A549 (cell line): ENCODE data around the gene ASB2. TPM values are rescaled to one million over a fixed set of nuclear protein-coding genes. Genes with fewer than 3 reads are reported as not detected.

Experiments
- ATAC-seq, 2 experiments: fragments of 200-7000 bp in 1 of 2; fragments of >200 bp in 1 of 2; cut with Nextera tagmentation in 1 of 2; cut with Tn5 transposase in 1 of 2; 3 replicates each; pipeline versions ENCODE4 v1.8.0 to v1.9.1; 2018 to 2020; ENCODE audit warnings: mild to moderate bottlenecking in 1 of 2, moderate library complexity in 1 of 2
- CTCF ChIA-PET: fragments of 300-600 bp; sonication (Branson Sonifier 250); formaldehyde crosslinking; extraction: SDS; loops from one replicate; lab custom pipeline; 2021; ENCODE audit warnings: antibody characterized with exemption, inconsistent platforms; lab: Yijun Ruan, JAX
- POLR2A ChIA-PET: fragments of 350-600 bp; formaldehyde crosslinking; extraction: SDS; loops from one replicate; lab custom pipeline; 2021; ENCODE audit warnings: antibody characterized with exemption, inconsistent platforms; lab: Yijun Ruan, JAX
- DNase-seq, 2 experiments: peaks; one replicate each; pipeline versions ENCODE4 v3.0.0 to v3.0.0-alpha.2; 2011 to 2016; ENCODE audit warnings: low read depth in 1 of 2, low spot score in 1 of 2
- FAIRE-seq: peaks from 2 replicates; lab custom pipeline; 2011; peaks lifted over from hg19 to GRCh38; lab: Jason Lieb, UNC
- H3K27ac ChIP-seq, 2 experiments: fragments of >200 bp; sonication (Bioruptor Twin); formaldehyde crosslinking; 3 replicates each; pipeline ENCODE4 v1.5.1; 2016 to 2017
- H3K4me1 ChIP-seq: fragments of >200 bp; sonication (Bioruptor Twin); formaldehyde crosslinking; 3 replicates; pipeline ENCODE4 v1.6.1; 2016
- H3K4me2 ChIP-seq: fragments of >200 bp; sonication (Bioruptor Twin); formaldehyde crosslinking; 3 replicates; pipeline ENCODE4 v1.6.1; 2016
- H3K4me3 ChIP-seq: fragments of >200 bp; sonication (Bioruptor Twin); formaldehyde crosslinking; 3 replicates; pipeline ENCODE4 v1.5.1; 2016
- H3K9me3 ChIP-seq: fragments of >200 bp; sonication (Bioruptor Twin); formaldehyde crosslinking; 3 replicates; pipeline ENCODE4 v1.6.1; 2016
- CBX2 ChIP-seq: fragments of 200-600 bp; sonication (generic); IDR thresholded peaks from 2 replicates; pipeline ENCODE4 v1.6.1; 2016; ENCODE audit warnings: low read depth, mild to moderate bottlenecking, borderline replicate concordance
- CHD2 ChIP-seq: fragments of 150-350 bp; IDR thresholded peaks from 2 replicates; pipeline ENCODE4 v1.6.1; 2014; ENCODE audit warnings: low read length; ENCODE audit not compliant: partially characterized antibody
- CHD4 ChIP-seq: fragments of 200-600 bp; sonication (generic); IDR thresholded peaks from 2 replicates; pipeline ENCODE4 v1.6.1; 2016; ENCODE audit warnings: antibody characterized with exemption, mild to moderate bottlenecking, borderline replicate concordance
- FOSL2 ChIP-seq, 2 experiments: fragments of 450-650 bp in 1 of 2; fragments of >200 bp in 1 of 2; sonication (Bioruptor Twin) in 1 of 2; formaldehyde crosslinking; IDR thresholded peaks; 2 replicates each; pipeline versions ENCODE4 v1.5.0 to v1.6.1; 2016 to 2020; ENCODE audit warnings: mild to moderate bottlenecking in 1 of 2, moderate library complexity in 1 of 2
- HEYL ChIP-seq: fragments of 250-450 bp; sonication (Bioruptor Pico); IDR thresholded peaks from 2 replicates; pipeline ENCODE4 v1.8.0; 2021; ENCODE audit warnings: mild to moderate bottlenecking, moderate library complexity
- JUN ChIP-seq, 2 experiments: fragments of >200 bp; sonication (Bioruptor Twin); formaldehyde crosslinking; IDR thresholded peaks; 2 replicates in 1 of 2; 3 replicates in 1 of 2; pipeline ENCODE4 v1.6.1; 2016 to 2017
- KDM1A ChIP-seq: fragments of 200-600 bp; sonication (generic); IDR thresholded peaks from 2 replicates; pipeline ENCODE4 v1.6.1; 2016; ENCODE audit warnings: low read depth, mild to moderate bottlenecking
- MYC ChIP-seq: IDR thresholded peaks from 2 replicates; pipeline ENCODE4 v1.6.1; 2012; ENCODE audit warnings: mild to moderate bottlenecking, inconsistent platforms, low read length, improper control_type of control experiment, borderline replicate concordance
- NR3C1 ChIP-seq: fragments of >200 bp; sonication (Bioruptor Twin); formaldehyde crosslinking; IDR thresholded peaks from 3 replicates; pipeline ENCODE4 v1.6.1; 2017
- RAD21 ChIP-seq, 2 experiments: fragments of >200 bp in 1 of 2; sonication (Bioruptor Twin) in 1 of 2; formaldehyde crosslinking in 1 of 2; IDR thresholded peaks in 1 of 2; conservative IDR thresholded peaks in 1 of 2; 2 replicates in 1 of 2; 3 replicates in 1 of 2; pipeline ENCODE4 v1.6.1; 2012 to 2018; ENCODE audit warnings: inconsistent platforms in 1 of 2
- SMC3 ChIP-seq: fragments of >200 bp; sonication (Bioruptor Twin); formaldehyde crosslinking; IDR thresholded peaks from 3 replicates; pipeline ENCODE4 v1.6.1; 2018; ENCODE audit warnings: inconsistent platforms
- TP53 ChIP-seq: fragments of 250-450 bp; sonication (Bioruptor Pico); IDR thresholded peaks from 2 replicates; pipeline ENCODE4 v1.5.0; 2021; ENCODE audit warnings: mild to moderate bottlenecking, moderate library complexity
- ZC3H11A ChIP-seq: fragments of 450-650 bp; IDR thresholded peaks from 2 replicates; pipeline ENCODE4 v1.6.1; 2014; ENCODE audit warnings: antibody characterized with exemption, mild to moderate bottlenecking
- ZFP36 ChIP-seq: fragments of 450-650 bp; IDR thresholded peaks from 2 replicates; pipeline ENCODE4 v1.6.1; 2014; ENCODE audit warnings: borderline replicate concordance; ENCODE audit not compliant: partially characterized antibody
- ZNF302 ChIP-seq: fragments of 250-450 bp; sonication (Bioruptor Pico); IDR thresholded peaks from 2 replicates; pipeline ENCODE4 v1.9.0; 2021; ENCODE audit warnings: inconsistent platforms, mild to moderate bottlenecking, moderate library complexity
- ZSCAN20 ChIP-seq: fragments of 250-450 bp; sonication (Bioruptor Pico); IDR thresholded peaks from 2 replicates; pipeline ENCODE4 v1.8.0; 2022; ENCODE audit warnings: mild to moderate bottlenecking, moderate library complexity
- WGBS: methylation state at CpG from one replicate; pipeline ENCODE4 v1.1.6; 2017; ENCODE audit errors: missing lambda C conversion rate; 5-methylcytosine and 5-hydroxymethylcytosine counted together
- polyA plus RNA-seq, 4 experiments: library from polyadenylated mRNA; depleted of rRNA in 3 of 4; stranded (reverse); fragments of >200 nt; fragmentation: RNase III in 1 of 4; extraction: RNeasy Plus Mini Kit Qiagen cat#74134 plus additional on column Dnase treatment in 1 of 4; gene quantifications; 2 replicates in 3 of 4; 3 replicates in 1 of 4; pipeline ENCODE4 v1.2.3, GENCODE V29; 2011 to 2017
- TF ChIP-seq, protein P1 (sequence below): IDR thresholded peaks from 2 replicates; pipeline ENCODE4 v1.6.1; 2012
- TF ChIP-seq, protein P2 (sequence below): fragments of 250-450 bp; sonication (Bioruptor Pico); IDR thresholded peaks from 2 replicates; pipeline ENCODE4 v1.5.0; 2020; ENCODE audit warnings: low read depth, mild to moderate bottlenecking, moderate library complexity

The ASB2 gene
- polyA plus RNA-seq, 2 of the 4 experiments (the other 2 are of a cell fraction), result 0.03 to 0.10 TPM

GRCh38 chr14:93944348-93945069, 31.9 kb downstream of the ASB2 start:
- ATAC-seq, result no peak
- H3K27ac ChIP-seq, result no peak overlapping the region
- TF ChIP-seq CHD4 (no peak), CBX2 (no peak), FOSL2 (IDR thresholded peaks at IDR 0.05) (no peak), FOSL2 (CRISPR knock-in tag; IDR thresholded peaks at IDR 0.05) (no peak), NR3C1 (no peak), ZFP36 (no peak), HEYL (CRISPR knock-in tag) (no peak), TP53 (CRISPR knock-in tag) (no peak), KDM1A (no peak), SMC3 (no peak), CHD2 (no peak), MYC (no peak), ZC3H11A (no peak)
- TF ChIP-seq, all 56 proteins: peak for 0
- Histone ChIP-seq H3K4me2 (no peak overlapping the region), H3K4me1 (peaks cover 25% of the 10 kb centered on the region), H3K4me3 (no peak overlapping the region), H3K9me3 (no peaks in the 10 kb centered on the region)
- WGBS, result 84% methylated on average over 16 of the region's 16 CpGs
- FAIRE-seq (no peak), DNase-seq (no peak)
- POLR2A ChIA-PET, result no interaction called here
- CTCF ChIA-PET, result interaction anchor here (0.7 to 29.6 kb wide), 5 partner anchors 8 to 192 kb away, joined by 3 to 601 read pairs (median 3); partner anchors contain the start of genes ASB2, CCDC197 and FAM181A

GRCh38 chr14:93943930-93944329, 32.4 kb downstream of the ASB2 start:
- H3K27ac ChIP-seq, result no peak overlapping the region
- no peak for TF ChIP-seq ZNF302 (CRISPR knock-in tag)
- TF ChIP-seq, protein P1, sequence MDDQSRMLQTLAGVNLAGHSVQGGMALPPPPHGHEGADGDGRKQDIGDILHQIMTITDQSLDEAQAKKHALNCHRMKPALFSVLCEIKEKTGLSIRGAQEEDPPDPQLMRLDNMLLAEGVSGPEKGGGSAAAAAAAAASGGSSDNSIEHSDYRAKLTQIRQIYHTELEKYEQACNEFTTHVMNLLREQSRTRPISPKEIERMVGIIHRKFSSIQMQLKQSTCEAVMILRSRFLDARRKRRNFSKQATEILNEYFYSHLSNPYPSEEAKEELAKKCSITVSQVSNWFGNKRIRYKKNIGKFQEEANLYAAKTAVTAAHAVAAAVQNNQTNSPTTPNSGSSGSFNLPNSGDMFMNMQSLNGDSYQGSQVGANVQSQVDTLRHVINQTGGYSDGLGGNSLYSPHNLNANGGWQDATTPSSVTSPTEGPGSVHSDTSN, result no peak
- no peak for TF ChIP-seq ZSCAN20 (CRISPR knock-in tag)
- TF ChIP-seq, protein P2, sequence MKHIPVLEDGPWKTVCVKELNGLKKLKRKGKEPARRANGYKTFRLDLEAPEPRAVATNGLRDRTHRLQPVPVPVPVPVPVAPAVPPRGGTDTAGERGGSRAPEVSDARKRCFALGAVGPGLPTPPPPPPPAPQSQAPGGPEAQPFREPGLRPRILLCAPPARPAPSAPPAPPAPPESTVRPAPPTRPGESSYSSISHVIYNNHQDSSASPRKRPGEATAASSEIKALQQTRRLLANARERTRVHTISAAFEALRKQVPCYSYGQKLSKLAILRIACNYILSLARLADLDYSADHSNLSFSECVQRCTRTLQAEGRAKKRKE (CRISPR knock-in tag), result no peak
- TF ChIP-seq JUN (IDR thresholded peaks at IDR 0.05), result no peak
- ATAC-seq, result no peak
- FAIRE-seq, result no peak
- peaks cover 25% of the 10 kb centered on the region for H3K4me1 ChIP-seq
- no peak overlapping the region for H3K4me3 ChIP-seq
- POLR2A ChIA-PET, result no interaction called here
- WGBS, result 85% methylated on average over 9 of the region's 9 CpGs
- CTCF ChIA-PET, result interaction anchor here (0.7 to 29.6 kb wide), 4 partner anchors 23 to 193 kb away, joined by 3 to 601 read pairs (median 202); partner anchors contain the start of genes ASB2 and CCDC197
- no peak overlapping the region for H3K4me2 ChIP-seq
- DNase-seq, result no peak
- H3K9me3 ChIP-seq, result no peaks in the 10 kb centered on the region

DNA sequence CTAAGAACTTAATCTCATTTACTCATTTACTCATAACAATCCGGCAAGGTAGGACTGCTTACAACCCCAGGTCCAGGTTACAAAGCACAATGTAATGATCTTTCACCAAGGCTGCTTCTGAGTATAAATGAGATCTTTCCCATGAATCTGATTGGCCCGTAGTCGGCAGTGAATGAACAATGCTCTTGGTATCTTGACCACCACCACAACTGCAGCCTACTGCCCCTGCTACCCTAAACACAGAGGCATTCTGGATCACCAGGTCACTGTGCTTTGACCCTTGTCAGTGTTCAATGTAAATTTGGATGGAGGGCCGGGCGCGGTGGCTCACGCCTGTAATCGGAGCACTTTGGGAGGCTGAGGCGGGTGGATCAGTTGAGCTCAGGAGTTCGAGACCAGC, 33.3 kb downstream of the ASB2 start:
- FAIRE-seq, result no peak
- Histone ChIP-seq H3K4me2 (no peak overlapping the region), H3K9me3 (no peaks in the 10 kb centered on the region), H3K27ac (no peak overlapping the region), H3K4me1 (peaks cover 25% of the 10 kb centered on the region)
- WGBS, result 90% methylated on average over 10 of the region's 10 CpGs
- POLR2A ChIA-PET, result no interaction called here
- CTCF ChIA-PET, result interaction anchor here (1.8 to 29.6 kb wide), 4 partner anchors 7 to 93 kb away, joined by 4 to 601 read pairs (median 234); partner anchors contain the start of genes ASB2 and CCDC197
- no peak for ATAC-seq
- DNase-seq, result no peak
- TF ChIP-seq SMC3 (no peak), RAD21 (conservative IDR thresholded peaks at IDR 0.05 in 1 of 2, IDR thresholded peaks at IDR 0.05 in 1 of 2) (no peak), ZNF302 (CRISPR knock-in tag) (no peak)
- TF ChIP-seq, protein P2 (CRISPR knock-in tag), result no peak
- TF ChIP-seq, all 56 proteins: peak for 0
- H3K4me3 ChIP-seq, result no peak overlapping the region
